Panc1 (cell line): ENCODE measurements around the gene PARD3. TPM values are rescaled to one million over a fixed set of nuclear protein-coding genes. Genes with fewer than 3 reads are reported as not detected.

Experiments
- ATAC-seq: fragments of 200-7000 bp; cut with Tn5 transposase; 2 replicates; pipeline ENCODE4 v1.9.1; 2020; ENCODE audit warnings: mild to moderate bottlenecking, moderate library complexity
- BruUV-seq: library from RNA; stranded (reverse); fragments of 400-500 nt; replicated peaks from 2 replicates; lab custom pipeline; 2021; lab: Mats Ljungman, UMichigan
- CTCF ChIA-PET: fragments of 300-600 bp; sonication (Branson Sonifier 250); formaldehyde crosslinking; loops from one replicate; lab custom pipeline; 2022; ENCODE audit warnings: antibody characterized with exemption; lab: Charles Lee
- POLR2A ChIA-PET: fragments of 300-600 bp; sonication (Branson Sonifier 250); formaldehyde crosslinking; loops from one replicate; lab custom pipeline; 2022; ENCODE audit warnings: antibody characterized with exemption; lab: Charles Lee
- DNase-seq: peaks from one replicate; pipeline ENCODE4 v3.0.0-alpha.2; 2010; ENCODE audit warnings: low read depth, low spot score
- H3K27ac ChIP-seq: 2 replicates; pipeline ENCODE4 v1.5.1; 2011; ENCODE audit warnings: mild to moderate bottlenecking, low read length, inconsistent platforms
- H3K27me3 ChIP-seq: fragments of 200-500 bp; sonication (Bioruptor generic); 2 replicates; pipeline ENCODE4 v1.6.0; 2014; ENCODE audit warnings: low read length, inconsistent platforms; ENCODE audit not compliant: control insufficient read depth, insufficient read depth
- H3K36me3 ChIP-seq: fragments of 200-500 bp; sonication (Bioruptor generic); 2 replicates; pipeline ENCODE4 v1.5.1; 2014; ENCODE audit warnings: inconsistent platforms, mild to moderate bottlenecking, low read length, moderate library complexity; ENCODE audit not compliant: control insufficient read depth, insufficient read depth
- H3K4me1 ChIP-seq: 2 replicates; pipeline ENCODE4 v1.5.1; 2011; ENCODE audit warnings: inconsistent platforms, mild to moderate bottlenecking, low read length, moderate library complexity; ENCODE audit not compliant: control insufficient read depth, insufficient read depth
- H3K4me3 ChIP-seq, 2 experiments: 2 replicates each; pipeline ENCODE4 v1.5.1; 2011 to 2012; ENCODE audit warnings: low read depth in 2 of 2, low read length in 2 of 2, mild to moderate bottlenecking in 2 of 2, inconsistent platforms in 1 of 2, moderate library complexity in 1 of 2
- H3K9me3 ChIP-seq: fragments of 200-500 bp; sonication (Bioruptor generic); 2 replicates; pipeline ENCODE4 v1.5.1; 2014; ENCODE audit warnings: low read depth, mild to moderate bottlenecking, inconsistent platforms, low read length, moderate library complexity; ENCODE audit not compliant: control insufficient read depth, insufficient read depth
- POLR2AphosphoS5 ChIP-seq: IDR thresholded peaks from 2 replicates; pipeline ENCODE4 v1.6.1; 2012; ENCODE audit warnings: mild to moderate bottlenecking, low read depth, low read length, moderate library complexity
- SIN3A ChIP-seq: IDR thresholded peaks from 2 replicates; pipeline ENCODE4 v1.6.1; 2012; ENCODE audit warnings: low read depth, mild to moderate bottlenecking, low read length, moderate library complexity, borderline replicate concordance; ENCODE audit not compliant: insufficient read depth
- TCF7L2 ChIP-seq: IDR thresholded peaks from 2 replicates; pipeline ENCODE4 v1.6.1; 2011; ENCODE audit warnings: mild to moderate bottlenecking, low read depth, low read length, inconsistent platforms
- in situ Hi-C: cut with HindIII; loops from 2 replicates; pipeline ENCODE4 v1.10.0; 2016; ENCODE audit warnings: low sequenced_read_pairs, low pct_unique_long_range_greater_than_20kb
- intact Hi-C: fragments of 100-400 bp; cut with micrococcal nuclease; formaldehyde crosslinking; loops from one replicate; pipeline ENCODE4 v1.10.0; 2022; ENCODE audit not compliant: unreplicated experiment
- total RNA-seq: library from RNA; stranded (reverse); gene quantifications from one replicate; pipeline ENCODE4 v1.2.1, GENCODE V29; 2021; ENCODE audit not compliant: unreplicated experiment
- TF ChIP-seq, protein P1 (sequence below): fragments of 450-650 bp; IDR thresholded peaks from 2 replicates; pipeline ENCODE4 v1.5.1; 2017; ENCODE audit warnings: mild to moderate bottlenecking
- TF ChIP-seq, protein P2 (sequence below), 2 experiments: IDR thresholded peaks; 2 replicates each; pipeline ENCODE4 v1.6.1; 2011 to 2012; ENCODE audit warnings: low read depth in 2 of 2, control low read depth in 1 of 2, low read length in 1 of 2, mild to moderate bottlenecking in 1 of 2, moderate library complexity in 1 of 2; ENCODE audit not compliant: insufficient read depth in 1 of 2

PARD3 gene
- total RNA-seq, 1 experiment from 2014 or later = 29.8 TPM

DNA sequence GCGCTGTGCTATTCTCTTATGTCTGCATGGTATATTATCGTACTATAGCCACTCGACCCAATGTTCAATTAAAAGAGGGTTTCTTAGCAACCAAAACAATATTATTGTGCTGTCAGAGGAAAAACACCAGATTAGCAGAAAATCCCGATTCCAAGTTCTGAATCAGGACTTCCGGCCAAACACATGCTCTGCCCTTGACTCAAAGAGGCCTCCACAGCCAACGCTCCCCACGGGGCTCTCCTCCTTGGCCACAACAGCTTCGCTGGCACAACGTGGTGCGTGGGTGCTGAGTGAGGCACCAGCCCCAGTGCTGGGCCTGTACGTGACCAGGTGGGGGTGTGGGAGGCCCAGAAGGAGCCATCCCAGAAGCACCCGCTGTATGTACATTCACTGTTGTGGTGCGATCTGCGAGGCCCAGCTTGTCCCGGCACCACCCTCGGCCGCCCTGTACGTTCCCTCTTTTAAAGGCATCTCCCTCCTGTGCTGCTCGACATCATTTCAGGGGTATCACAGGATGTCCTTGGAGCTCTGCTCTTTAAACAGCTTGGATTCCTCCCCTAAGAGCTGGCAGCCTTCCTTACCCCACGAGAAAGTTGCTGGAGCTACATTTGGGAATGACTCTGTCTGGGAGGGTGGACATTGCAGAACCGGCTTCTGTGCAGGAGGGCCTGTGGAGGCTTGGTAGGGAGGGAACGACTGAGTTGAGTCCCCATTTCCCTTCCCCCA lies 736.2 kb downstream of the PARD3 start:
- Histone ChIP-seq H3K27me3 (no peaks in the 10 kb centered on the region), H3K4me1 (no peaks in the 10 kb centered on the region), H3K36me3 (no peaks in the 10 kb centered on the region), H3K4me3 (no peak overlapping the region), H3K27ac (no peak overlapping the region), H3K9me3 (no peaks in the 10 kb centered on the region)
- no TSS peak for BruUV-seq
- TF ChIP-seq TCF7L2 (no peak), POLR2AphosphoS5 (no peak), SIN3A (no peak)
- TF ChIP-seq, protein P1, sequence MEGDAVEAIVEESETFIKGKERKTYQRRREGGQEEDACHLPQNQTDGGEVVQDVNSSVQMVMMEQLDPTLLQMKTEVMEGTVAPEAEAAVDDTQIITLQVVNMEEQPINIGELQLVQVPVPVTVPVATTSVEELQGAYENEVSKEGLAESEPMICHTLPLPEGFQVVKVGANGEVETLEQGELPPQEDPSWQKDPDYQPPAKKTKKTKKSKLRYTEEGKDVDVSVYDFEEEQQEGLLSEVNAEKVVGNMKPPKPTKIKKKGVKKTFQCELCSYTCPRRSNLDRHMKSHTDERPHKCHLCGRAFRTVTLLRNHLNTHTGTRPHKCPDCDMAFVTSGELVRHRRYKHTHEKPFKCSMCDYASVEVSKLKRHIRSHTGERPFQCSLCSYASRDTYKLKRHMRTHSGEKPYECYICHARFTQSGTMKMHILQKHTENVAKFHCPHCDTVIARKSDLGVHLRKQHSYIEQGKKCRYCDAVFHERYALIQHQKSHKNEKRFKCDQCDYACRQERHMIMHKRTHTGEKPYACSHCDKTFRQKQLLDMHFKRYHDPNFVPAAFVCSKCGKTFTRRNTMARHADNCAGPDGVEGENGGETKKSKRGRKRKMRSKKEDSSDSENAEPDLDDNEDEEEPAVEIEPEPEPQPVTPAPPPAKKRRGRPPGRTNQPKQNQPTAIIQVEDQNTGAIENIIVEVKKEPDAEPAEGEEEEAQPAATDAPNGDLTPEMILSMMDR = no peak
- TF ChIP-seq, protein P2, sequence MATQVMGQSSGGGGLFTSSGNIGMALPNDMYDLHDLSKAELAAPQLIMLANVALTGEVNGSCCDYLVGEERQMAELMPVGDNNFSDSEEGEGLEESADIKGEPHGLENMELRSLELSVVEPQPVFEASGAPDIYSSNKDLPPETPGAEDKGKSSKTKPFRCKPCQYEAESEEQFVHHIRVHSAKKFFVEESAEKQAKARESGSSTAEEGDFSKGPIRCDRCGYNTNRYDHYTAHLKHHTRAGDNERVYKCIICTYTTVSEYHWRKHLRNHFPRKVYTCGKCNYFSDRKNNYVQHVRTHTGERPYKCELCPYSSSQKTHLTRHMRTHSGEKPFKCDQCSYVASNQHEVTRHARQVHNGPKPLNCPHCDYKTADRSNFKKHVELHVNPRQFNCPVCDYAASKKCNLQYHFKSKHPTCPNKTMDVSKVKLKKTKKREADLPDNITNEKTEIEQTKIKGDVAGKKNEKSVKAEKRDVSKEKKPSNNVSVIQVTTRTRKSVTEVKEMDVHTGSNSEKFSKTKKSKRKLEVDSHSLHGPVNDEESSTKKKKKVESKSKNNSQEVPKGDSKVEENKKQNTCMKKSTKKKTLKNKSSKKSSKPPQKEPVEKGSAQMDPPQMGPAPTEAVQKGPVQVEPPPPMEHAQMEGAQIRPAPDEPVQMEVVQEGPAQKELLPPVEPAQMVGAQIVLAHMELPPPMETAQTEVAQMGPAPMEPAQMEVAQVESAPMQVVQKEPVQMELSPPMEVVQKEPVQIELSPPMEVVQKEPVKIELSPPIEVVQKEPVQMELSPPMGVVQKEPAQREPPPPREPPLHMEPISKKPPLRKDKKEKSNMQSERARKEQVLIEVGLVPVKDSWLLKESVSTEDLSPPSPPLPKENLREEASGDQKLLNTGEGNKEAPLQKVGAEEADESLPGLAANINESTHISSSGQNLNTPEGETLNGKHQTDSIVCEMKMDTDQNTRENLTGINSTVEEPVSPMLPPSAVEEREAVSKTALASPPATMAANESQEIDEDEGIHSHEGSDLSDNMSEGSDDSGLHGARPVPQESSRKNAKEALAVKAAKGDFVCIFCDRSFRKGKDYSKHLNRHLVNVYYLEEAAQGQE (IDR thresholded peaks at IDR 0.05; ENCODE audit: insufficient read depth in 1 of 2, low read depth in 2 of 2, low read length in 1 of 2) = no peak
- ChIA-PET POLR2A (no interaction called here), CTCF (no interaction called here)
- no peak for ATAC-seq
- no peak for DNase-seq
- intact Hi-C loops = no loop called here
- in situ Hi-C loops = no loop called here

DNA sequence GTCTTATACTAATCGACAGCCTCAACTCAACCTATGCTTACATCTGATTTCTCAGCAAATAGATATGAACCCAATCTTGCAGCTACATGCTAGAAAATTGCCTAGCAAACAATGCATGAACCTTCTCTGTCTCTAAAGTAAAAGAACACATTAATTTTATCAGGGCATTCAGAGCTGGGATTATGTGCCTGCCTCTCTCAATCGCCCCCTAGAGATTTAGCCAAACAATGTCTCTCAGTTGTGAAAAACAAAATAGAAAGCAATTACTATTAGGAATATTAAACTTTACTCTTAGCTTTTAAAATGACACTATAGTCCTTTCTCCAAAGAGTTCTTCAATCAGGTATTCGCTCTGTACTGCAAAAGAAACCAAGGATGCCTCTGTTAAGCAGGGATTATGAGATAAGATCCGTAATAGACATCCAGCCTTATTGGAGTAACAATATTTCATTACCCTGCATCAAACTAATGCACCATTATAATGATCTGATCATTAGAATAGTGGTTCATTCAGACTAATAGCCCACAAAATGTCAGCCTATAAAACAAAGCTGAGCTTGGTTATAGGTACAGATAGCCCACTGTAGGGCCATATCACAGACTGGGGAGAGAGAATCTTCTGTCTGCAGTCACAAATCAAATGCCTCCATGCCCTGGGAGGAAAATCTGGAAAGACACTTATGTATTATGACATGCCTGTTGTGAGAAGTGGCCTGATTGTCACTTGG lies 736.9 kb downstream of the PARD3 start:
- ATAC-seq = no peak
- CTCF ChIA-PET = no interaction called here
- BruUV-seq = no TSS peak
- H3K36me3 ChIP-seq = no peaks in the 10 kb centered on the region
- POLR2A ChIA-PET = no interaction called here
- intact Hi-C loops (no loop called here), in situ Hi-C loops (no loop called here)
- H3K4me1 ChIP-seq = no peaks in the 10 kb centered on the region
- no peak overlapping the region for H3K27ac ChIP-seq
- no peak for DNase-seq
- no peaks in the 10 kb centered on the region for H3K27me3 ChIP-seq
- TF ChIP-seq, protein P2 (IDR thresholded peaks at IDR 0.05; ENCODE audit: insufficient read depth in 1 of 2, low read depth in 2 of 2, low read length in 1 of 2) = no peak
- TF ChIP-seq, protein P1 = peak; percentile 8; the same call in 1 of the 2 replicates
- H3K4me3 ChIP-seq = no peak overlapping the region
- no peaks in the 10 kb centered on the region for H3K9me3 ChIP-seq
